SK-MEL-5 (cell line): ENCODE measurements around the gene FAT3. TPM values are rescaled to one million over a fixed set of nuclear protein-coding genes. Genes with fewer than 3 reads are reported as not detected.

ENCODE experiments used
- DNase-seq: peaks from one replicate; pipeline ENCODE4 v3.0.0-alpha.2; 2016; ENCODE audit warnings: low read depth, low spot score
- in situ Hi-C: cut with HindIII; loops from 2 replicates; pipeline ENCODE4 v1.10.0; 2016; ENCODE audit warnings: low sequenced_read_pairs, high pct_unique_total_duplicates, low pct_unique_long_range_greater_than_20kb
- total RNA-seq: library from RNA; depleted of rRNA; stranded (reverse); fragments of >200 nt; shearing (Covaris generic); gene quantifications from 2 replicates; pipeline ENCODE4 v1.2.3, GENCODE V29; 2014

The FAT3 gene
- total RNA-seq, 1 experiment from 2014 or later = not detected

DNA sequence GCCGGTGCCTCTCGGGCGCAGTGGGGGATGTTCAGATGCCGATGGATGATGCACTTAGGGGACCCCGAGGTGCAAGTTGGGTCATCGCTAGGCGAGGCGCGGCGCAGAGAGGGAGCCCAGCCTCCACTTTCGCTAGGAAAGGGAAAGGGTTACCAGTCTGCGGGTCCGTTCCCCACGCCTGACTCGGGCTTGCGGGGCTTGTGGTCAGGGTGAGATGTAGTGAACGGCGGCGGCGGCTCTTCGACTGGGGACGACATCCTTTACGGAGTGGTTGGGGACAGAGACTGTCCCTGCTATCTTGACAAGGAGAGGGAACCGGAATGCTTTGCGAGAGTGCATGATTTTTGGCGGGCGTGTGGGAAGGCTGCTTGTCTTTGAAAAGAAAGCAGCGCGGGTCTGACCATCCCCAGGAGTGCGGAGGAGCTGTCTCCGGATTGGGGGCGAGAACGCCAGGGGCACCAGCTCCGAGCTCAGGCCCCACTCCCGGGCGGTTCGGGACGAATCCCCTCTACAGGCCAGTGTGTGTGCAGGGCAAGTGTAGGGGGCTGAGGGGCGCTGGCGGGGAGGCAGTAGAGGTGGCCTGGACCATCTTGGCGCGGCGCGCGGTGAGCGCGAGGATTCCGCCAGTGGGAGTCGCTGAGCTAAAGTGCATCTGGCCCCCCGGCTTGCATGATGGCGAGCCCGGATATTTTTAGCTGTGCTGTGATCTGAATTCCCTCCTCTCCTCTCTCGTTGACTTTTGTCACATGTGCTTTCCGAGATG is 1.1 kb downstream of the FAT3 start:
- in situ Hi-C loops = no loop called here
- no peak for DNase-seq

GRCh38 chr11:92226331-92227229 is 2.0 kb downstream of the FAT3 start:
- no peak for DNase-seq
- in situ Hi-C loops = no loop called here

GRCh38 chr11:92227230-92227814 is 2.7 kb downstream of the FAT3 start:
- in situ Hi-C loops = no loop called here
- DNase-seq = no peak

GRCh38 chr11:92227959-92228935 is 3.6 kb downstream of the FAT3 start:
- DNase-seq = no peak
- in situ Hi-C loops = no loop called here

GRCh38 chr11:92236856-92237255 is 12.2 kb downstream of the FAT3 start:
- in situ Hi-C loops = no loop called here
- no peak for DNase-seq

- in situ Hi-C loops = no loop called here
- DNase-seq = no peak
Observed at GRCh38 chr11:92240916-92241315, 16.3 kb downstream of the FAT3 start.

- in situ Hi-C loops = no loop called here
- DNase-seq = no peak
Observed at GRCh38 chr11:92245700-92246271, 21.2 kb downstream of the FAT3 start.

- no peak for DNase-seq
- in situ Hi-C loops = no loop called here
Observed at GRCh38 chr11:92246630-92247029, 22.0 kb downstream of the FAT3 start.

GRCh38 chr11:92249156-92249753 is 24.6 kb downstream of the FAT3 start:
- no peak for DNase-seq
- in situ Hi-C loops = no loop called here

- DNase-seq = no peak
- in situ Hi-C loops = no loop called here
Observed at GRCh38 chr11:92251980-92252379, 27.4 kb downstream of the FAT3 start.

DNA sequence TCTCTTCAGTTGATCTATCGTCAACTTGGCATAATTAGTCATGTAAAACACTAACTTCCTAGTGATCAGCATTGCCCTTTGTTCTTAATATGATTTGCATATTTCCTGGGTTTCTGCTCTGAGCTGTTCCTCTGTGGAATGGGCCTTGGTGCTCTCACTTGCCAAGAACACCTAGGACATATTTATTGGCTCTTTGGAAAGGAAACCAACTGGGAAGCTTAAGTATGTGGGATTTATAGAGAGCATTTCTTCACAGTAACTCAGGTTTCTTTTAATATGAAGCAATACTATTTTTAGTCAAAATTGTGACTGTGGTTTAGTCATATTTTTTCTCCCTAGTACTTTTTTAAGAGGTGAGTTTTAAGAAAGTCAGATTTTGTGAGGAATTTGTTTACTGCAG is 28.8 kb downstream of the FAT3 start:
- DNase-seq = no peak
- in situ Hi-C loops = no loop called here

DNA sequence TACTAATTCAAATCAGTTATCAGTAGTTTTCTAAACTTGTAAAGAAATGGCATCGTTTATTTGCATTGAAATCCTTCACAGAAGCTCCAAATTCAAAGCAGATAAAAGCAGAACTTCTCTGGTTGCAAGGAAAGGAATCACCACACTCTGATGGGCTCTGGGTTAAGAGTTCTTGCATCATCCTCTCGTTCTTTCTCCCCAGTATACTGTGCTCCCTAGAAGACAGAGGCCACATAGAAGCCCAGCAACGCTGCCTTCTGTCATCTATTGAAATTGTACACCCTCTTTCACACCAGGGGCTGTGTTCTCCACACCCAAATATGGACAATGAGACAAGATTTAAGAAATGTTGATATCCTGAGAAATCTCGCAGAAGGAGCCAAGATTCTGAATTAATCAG is 29.3 kb downstream of the FAT3 start:
- in situ Hi-C loops = no loop called here
- DNase-seq = no peak

DNA sequence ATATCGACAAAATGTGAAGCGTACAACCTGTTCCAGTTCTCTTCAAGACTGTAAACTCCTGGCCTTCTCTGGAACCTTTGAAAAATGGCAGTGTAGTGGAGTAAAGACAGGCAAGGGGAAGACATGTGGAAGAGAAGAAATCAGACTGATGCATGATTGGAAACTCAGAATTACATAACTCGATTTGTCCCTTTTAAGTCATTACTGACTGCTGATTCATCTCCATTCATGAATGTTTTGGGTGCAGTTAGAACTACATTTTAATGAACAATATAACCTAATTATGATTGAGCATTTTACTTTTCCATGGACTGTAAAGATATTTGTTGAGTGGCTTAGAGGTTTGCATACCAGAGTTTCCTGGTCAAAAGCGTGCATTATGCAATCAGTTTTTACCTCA is 32.9 kb downstream of the FAT3 start:
- DNase-seq = no peak
- in situ Hi-C loops = no loop called here

GRCh38 chr11:92259861-92260260 is 35.2 kb downstream of the FAT3 start:
- no peak for DNase-seq
- in situ Hi-C loops = no loop called here

GRCh38 chr11:92264350-92264749 is 39.7 kb downstream of the FAT3 start:
- in situ Hi-C loops = no loop called here
- DNase-seq = no peak

- DNase-seq = no peak
- in situ Hi-C loops = no loop called here
Observed at GRCh38 chr11:92266806-92267205, 42.2 kb downstream of the FAT3 start.

DNA sequence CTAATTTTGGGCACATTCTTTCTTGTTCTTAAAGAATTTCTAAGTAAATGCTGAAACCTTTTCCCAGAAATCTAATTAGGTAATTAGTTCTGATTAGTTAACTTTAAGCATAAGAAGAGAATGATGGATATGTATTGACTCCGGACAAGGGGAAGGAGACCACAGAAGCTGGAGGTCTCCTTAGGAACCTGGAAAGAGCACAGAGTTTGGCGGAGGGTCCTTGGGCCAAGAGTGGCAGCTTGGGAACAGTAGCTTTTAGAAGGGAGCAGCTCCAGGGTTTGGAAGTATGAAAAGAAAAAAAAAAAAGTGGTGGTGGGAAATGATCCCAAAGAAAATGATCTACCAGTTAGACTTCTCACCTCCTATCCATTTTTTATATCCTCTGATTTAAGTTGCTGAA is 42.7 kb downstream of the FAT3 start:
- in situ Hi-C loops = no loop called here
- no peak for DNase-seq
